ENCODE data around the gene RCAN2. TPM values are rescaled to one million over a fixed set of nuclear protein-coding genes. Genes with fewer than 3 reads are reported as not detected.

RCAN2 gene
- total RNA-seq, 3 donors from 2014 or later = 2.9 to 14.9 (median 5.9) TPM

DNA sequence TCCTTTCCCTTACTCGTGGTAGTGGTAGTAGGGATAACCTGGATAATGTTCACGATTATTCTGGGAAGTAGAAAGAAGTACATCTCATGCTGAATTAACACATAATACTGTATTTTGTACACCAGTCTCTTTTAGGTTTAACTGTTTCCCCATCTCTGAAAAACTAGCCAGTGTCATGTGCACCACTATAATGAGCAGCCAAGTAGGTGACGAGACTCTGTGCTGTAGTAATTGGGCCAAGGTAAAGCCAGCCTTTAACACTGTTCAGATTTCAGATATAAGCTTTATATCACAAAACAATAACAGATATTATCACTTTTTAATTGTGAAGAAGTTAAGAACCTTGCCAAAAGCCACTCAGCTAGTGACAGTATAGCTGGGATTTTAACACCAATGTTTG, 219.5 kb downstream of the RCAN2 start:
- H3K27ac ChIP-seq = no peak overlapping the region
- intact Hi-C loops (cut with DNase I; ENCODE audit: low total_unique reads) = no loop called here

DNA sequence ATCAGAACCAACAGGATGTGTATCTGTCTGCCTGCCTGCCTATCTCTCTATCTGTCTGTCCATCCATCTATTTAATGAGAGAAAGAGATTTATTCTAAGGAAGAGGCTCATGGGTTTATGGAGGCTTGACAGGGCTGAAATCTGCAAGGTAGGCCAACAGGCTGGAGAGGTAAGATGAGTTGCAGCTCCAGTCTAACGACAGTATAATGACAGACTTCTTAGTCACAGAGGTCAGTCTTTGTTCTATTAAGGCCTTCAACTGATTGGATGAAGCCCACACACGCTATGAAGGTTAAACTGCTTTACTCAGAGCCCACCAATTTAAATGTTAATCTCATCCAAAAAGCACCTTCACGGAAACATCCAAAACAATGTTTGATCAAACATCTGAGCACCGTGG, 220.1 kb downstream of the RCAN2 start:
- no peaks in the 10 kb centered on the region for H3K9me3 ChIP-seq
- no peaks in the 10 kb centered on the region for H3K27me3 ChIP-seq
- DNase-seq (ENCODE audit: low spot score in 2 of 2) = no peak
- H3K4me1 ChIP-seq = no peaks in the 10 kb centered on the region
- H3K27ac ChIP-seq = no peak overlapping the region
- intact Hi-C loops (cut with DNase I; ENCODE audit: low total_unique reads) = no loop called here
- no peaks in the 10 kb centered on the region for H3K36me3 ChIP-seq
- no peak overlapping the region for H3K4me3 ChIP-seq
- TF ChIP-seq, protein P1, sequence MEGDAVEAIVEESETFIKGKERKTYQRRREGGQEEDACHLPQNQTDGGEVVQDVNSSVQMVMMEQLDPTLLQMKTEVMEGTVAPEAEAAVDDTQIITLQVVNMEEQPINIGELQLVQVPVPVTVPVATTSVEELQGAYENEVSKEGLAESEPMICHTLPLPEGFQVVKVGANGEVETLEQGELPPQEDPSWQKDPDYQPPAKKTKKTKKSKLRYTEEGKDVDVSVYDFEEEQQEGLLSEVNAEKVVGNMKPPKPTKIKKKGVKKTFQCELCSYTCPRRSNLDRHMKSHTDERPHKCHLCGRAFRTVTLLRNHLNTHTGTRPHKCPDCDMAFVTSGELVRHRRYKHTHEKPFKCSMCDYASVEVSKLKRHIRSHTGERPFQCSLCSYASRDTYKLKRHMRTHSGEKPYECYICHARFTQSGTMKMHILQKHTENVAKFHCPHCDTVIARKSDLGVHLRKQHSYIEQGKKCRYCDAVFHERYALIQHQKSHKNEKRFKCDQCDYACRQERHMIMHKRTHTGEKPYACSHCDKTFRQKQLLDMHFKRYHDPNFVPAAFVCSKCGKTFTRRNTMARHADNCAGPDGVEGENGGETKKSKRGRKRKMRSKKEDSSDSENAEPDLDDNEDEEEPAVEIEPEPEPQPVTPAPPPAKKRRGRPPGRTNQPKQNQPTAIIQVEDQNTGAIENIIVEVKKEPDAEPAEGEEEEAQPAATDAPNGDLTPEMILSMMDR (IDR thresholded peaks at IDR 0.05) = no peak
- TF ChIP-seq POLR2A (IDR thresholded peaks at IDR 0.05) (no peak), POLR2AphosphoS5 (IDR thresholded peaks at IDR 0.05) (no peak)

More for the DNA sequence above, 219.5 kb downstream of the RCAN2 start:
- Histone ChIP-seq H3K36me3 (no peaks in the 10 kb centered on the region), H3K27me3 (no peaks in the 10 kb centered on the region), H3K4me3 (no peak overlapping the region), H3K4me1 (no peaks in the 10 kb centered on the region), H3K9me3 (no peaks in the 10 kb centered on the region)
- no peak for DNase-seq (ENCODE audit: low spot score in 2 of 2)
- TF ChIP-seq POLR2A (IDR thresholded peaks at IDR 0.05) (no peak), POLR2AphosphoS5 (IDR thresholded peaks at IDR 0.05) (no peak)
- TF ChIP-seq, protein P1 (IDR thresholded peaks at IDR 0.05) = no peak

DNA sequence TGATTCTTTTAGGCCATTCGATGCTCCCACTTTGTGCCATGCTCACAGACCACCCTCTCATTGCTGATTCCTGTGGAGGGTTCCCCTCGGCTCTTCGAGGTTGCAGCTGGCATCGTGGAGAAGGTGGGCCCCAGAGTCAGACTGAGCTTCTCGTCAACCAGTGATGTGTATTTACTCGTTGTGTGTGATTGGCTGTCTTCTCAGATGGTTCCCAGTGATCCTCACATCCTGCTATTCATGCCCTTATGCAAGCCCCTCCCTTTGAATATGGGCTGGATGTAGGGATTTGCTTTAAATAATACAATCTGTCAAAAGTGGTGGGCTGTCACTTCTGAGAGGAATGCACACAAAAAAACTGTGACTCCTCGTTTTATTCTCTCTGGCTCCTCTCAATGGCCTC, 220.9 kb downstream of the RCAN2 start:
- Histone ChIP-seq H3K27me3 (no peaks in the 10 kb centered on the region), H3K4me3 (no peak overlapping the region), H3K9me3 (no peaks in the 10 kb centered on the region), H3K36me3 (no peaks in the 10 kb centered on the region), H3K4me1 (no peaks in the 10 kb centered on the region), H3K27ac (no peak overlapping the region)
- TF ChIP-seq, protein P1 (IDR thresholded peaks at IDR 0.05) = no peak
- no peak for TF ChIP-seq POLR2A (IDR thresholded peaks at IDR 0.05)
- no peak for TF ChIP-seq POLR2AphosphoS5 (IDR thresholded peaks at IDR 0.05)
- DNase-seq (ENCODE audit: low spot score in 2 of 2) = no peak
- intact Hi-C loops (cut with DNase I; ENCODE audit: low total_unique reads) = no loop called here

DNA sequence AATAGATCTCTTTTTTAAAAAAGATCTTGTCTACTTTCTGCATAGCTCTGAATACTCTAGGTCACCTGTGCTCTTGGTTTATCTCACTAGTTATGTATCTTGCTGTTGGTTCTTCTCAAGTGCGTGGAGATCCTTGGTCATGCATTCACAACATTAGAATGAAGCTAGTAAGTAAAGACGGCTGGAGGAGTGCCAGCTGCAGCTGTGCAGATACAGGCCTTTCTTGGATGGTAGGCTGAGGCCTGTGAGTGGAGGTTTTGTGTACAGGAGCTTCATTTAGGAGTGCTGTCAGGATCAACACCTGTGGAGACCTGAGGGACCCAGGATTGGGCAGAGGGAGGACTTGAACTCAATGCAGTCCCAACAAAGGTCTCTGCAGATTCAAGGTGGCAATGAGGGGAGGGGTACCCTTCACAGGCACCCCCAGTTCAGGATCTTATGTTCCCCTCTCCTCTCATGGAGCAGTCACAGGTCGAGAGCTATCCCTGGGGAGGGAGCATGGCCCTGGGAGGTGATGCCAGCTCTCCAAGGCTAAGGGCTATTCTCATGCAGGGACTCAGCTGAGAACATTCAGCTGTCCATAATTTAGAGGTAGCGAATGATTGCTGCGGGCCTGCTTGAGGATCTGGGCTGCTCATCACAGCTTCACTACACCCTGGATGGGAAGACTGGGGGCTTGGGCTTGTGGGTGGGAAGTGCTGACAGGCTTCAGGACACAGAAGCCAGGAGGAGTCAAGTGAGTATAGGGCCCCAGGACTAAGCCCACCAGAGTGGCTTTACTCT, 221.6 kb downstream of the RCAN2 start:
- DNase-seq (ENCODE audit: low spot score in 2 of 2) = no peak
- intact Hi-C loops (cut with DNase I; ENCODE audit: low total_unique reads) = no loop called here
- no peaks in the 10 kb centered on the region for H3K36me3 ChIP-seq

DNA sequence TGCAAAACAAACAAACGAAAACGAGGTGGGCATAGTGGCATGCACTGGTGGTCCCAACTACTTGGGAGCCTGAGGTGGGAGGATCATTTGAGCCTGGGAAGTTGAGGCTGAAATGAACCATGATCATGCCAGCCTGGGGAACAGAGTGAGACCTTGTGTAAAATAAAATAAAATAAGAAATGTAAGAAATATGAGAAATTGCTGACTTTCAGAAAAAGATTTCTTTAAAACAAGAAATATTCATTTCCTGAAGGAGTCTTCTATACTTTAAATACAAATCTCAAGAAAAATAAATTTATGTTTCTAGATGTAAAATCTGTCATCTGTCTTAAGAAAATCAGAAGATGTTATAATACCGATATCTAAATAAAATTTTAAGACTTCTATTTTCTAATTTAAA, 223.7 kb downstream of the RCAN2 start:
- H3K9me3 ChIP-seq = no peaks in the 10 kb centered on the region
- intact Hi-C loops (cut with DNase I; ENCODE audit: low total_unique reads) = no loop called here
- H3K4me3 ChIP-seq = no peak overlapping the region
- no peaks in the 10 kb centered on the region for H3K27me3 ChIP-seq
- H3K4me1 ChIP-seq = no peaks in the 10 kb centered on the region
- H3K27ac ChIP-seq = no peak overlapping the region
- TF ChIP-seq, protein P1 (IDR thresholded peaks at IDR 0.05) = no peak
- TF ChIP-seq POLR2AphosphoS5 (IDR thresholded peaks at IDR 0.05) (no peak), POLR2A (IDR thresholded peaks at IDR 0.05) (no peak)
- no peaks in the 10 kb centered on the region for H3K36me3 ChIP-seq
- DNase-seq (ENCODE audit: low spot score in 2 of 2) = no peak

More for the DNA sequence above, 221.6 kb downstream of the RCAN2 start:
- H3K4me1 ChIP-seq = no peaks in the 10 kb centered on the region
- no peak for TF ChIP-seq POLR2A (IDR thresholded peaks at IDR 0.05)
- TF ChIP-seq, protein P1 (IDR thresholded peaks at IDR 0.05) = no peak
- H3K4me3 ChIP-seq = no peak overlapping the region
- H3K9me3 ChIP-seq = no peaks in the 10 kb centered on the region
- H3K27ac ChIP-seq = no peak overlapping the region
- H3K27me3 ChIP-seq = no peaks in the 10 kb centered on the region
